ENCODE data around the gene PLCB3.
A peak's percentile ranks its signal among the peaks of the same experiment; 100 is the strongest.

The PLCB3 gene

GRCh38 chr11:64251016-64251752 is at the start of gene PLCB3:
Gene PLCB3 (plus strand): TSS chr11:64251530. CDS start chr11:64251650, 120 bp downstream.
- DNase-seq = peak in 1 of 2 experiments; percentile 14

- no peak for DNase-seq
These were observed 49.8 kb upstream of the PLCB3 start for GRCh38 chr11:64201543-64201942.

GRCh38 chr11:64202992-64203391 is 48.3 kb upstream of the PLCB3 start:
- DNase-seq = no peak

GRCh38 chr11:64203421-64204079 is 47.8 kb upstream of the PLCB3 start:
- no peak for DNase-seq

- no peak for DNase-seq
These were observed 47.3 kb upstream of the PLCB3 start for GRCh38 chr11:64204080-64204440.

GRCh38 chr11:64204464-64204989 is 46.8 kb upstream of the PLCB3 start:
- peak; percentile 17 to 60 for DNase-seq

GRCh38 chr11:64206457-64207255 is 44.7 kb upstream of the PLCB3 start, which contains the start of gene FERMT3:
Gene FERMT3 (plus strand): TSS chr11:64206721. CDS start chr11:64207365, 644 bp downstream.
- no peak for DNase-seq

GRCh38 chr11:64207256-64208085 is 43.9 kb upstream of the PLCB3 start:
- DNase-seq = no peak

- no peak for DNase-seq
These were observed 43.1 kb upstream of the PLCB3 start for GRCh38 chr11:64208086-64208795.

- DNase-seq = no peak
These were observed 42.4 kb upstream of the PLCB3 start for GRCh38 chr11:64208796-64209562.

- DNase-seq = no peak
These were observed 41.8 kb upstream of the PLCB3 start for GRCh38 chr11:64209563-64209843.

- DNase-seq = no peak
These were observed 40.9 kb upstream of the PLCB3 start for GRCh38 chr11:64210301-64211020.

GRCh38 chr11:64211181-64211872 is 40.0 kb upstream of the PLCB3 start:
- DNase-seq = no peak

- DNase-seq = no peak
These were observed 34.5 kb upstream of the PLCB3 start for GRCh38 chr11:64216879-64217278.

- DNase-seq = no peak
These were observed 32.5 kb upstream of the PLCB3 start for GRCh38 chr11:64218628-64219353.

GRCh38 chr11:64219354-64219684 is 32.0 kb upstream of the PLCB3 start:
- DNase-seq = no peak

- DNase-seq = no peak
These were observed 31.6 kb upstream of the PLCB3 start for GRCh38 chr11:64219755-64220154.

GRCh38 chr11:64220271-64220670 is 31.1 kb upstream of the PLCB3 start:
- no peak for DNase-seq

GRCh38 chr11:64220798-64221197 is 30.5 kb upstream of the PLCB3 start:
- no peak for DNase-seq
